Muscle of leg (tissue), 16 donors: Measurements from ENCODE around the gene DCDC1. TPM values are rescaled to one million over a fixed set of nuclear protein-coding genes. Genes with fewer than 3 reads are reported as not detected.

ENCODE experiments used
- DNase-seq: peaks from one replicate; pipeline ENCODE4 v3.0.0; 2013
- H3K27ac ChIP-seq: one replicate; pipeline ENCODE4 v1.5.1; 2013; ENCODE audit warnings: mild to moderate bottlenecking, low read length, control low read depth
- H3K27me3 ChIP-seq: one replicate; pipeline ENCODE4 v1.6.1; 2013; ENCODE audit warnings: low read length; ENCODE audit not compliant: control insufficient read depth, insufficient read depth
- H3K36me3 ChIP-seq: one replicate; pipeline ENCODE4 v1.6.1; 2013; ENCODE audit warnings: low read length; ENCODE audit not compliant: control insufficient read depth, insufficient read depth
- H3K4me1 ChIP-seq: one replicate; pipeline ENCODE4 v1.6.1; 2013; ENCODE audit warnings: low read length; ENCODE audit not compliant: control insufficient read depth, insufficient read depth
- H3K4me3 ChIP-seq: one replicate; pipeline ENCODE4 v1.5.1; 2013; ENCODE audit warnings: low read length, control low read depth
- H3K9me3 ChIP-seq: replicated peaks from 2 replicates; pipeline ENCODE4 v1.6.1; 2013; ENCODE audit warnings: low read depth, low read length; ENCODE audit not compliant: control insufficient read depth
- WGBS: methylation state at CpG from one replicate; pipeline ENCODE4 v1.1.5; 2013; ENCODE audit warnings: missing lambda C conversion rate; ENCODE audit not compliant: insufficient coverage; 5-methylcytosine and 5-hydroxymethylcytosine counted together
- long read RNA-seq, 11 donors: transcript quantifications; one replicate each; lab custom pipeline, GENCODE V29; 2026
- polyA plus RNA-seq, 8 donors: library from polyadenylated mRNA; unstranded; fragments of 120-200 nt; gene quantifications; one replicate each; pipeline versions ENCODE4 v1.2.1 to v1.2.3, GENCODE V29; 2013; ENCODE audit warnings: inconsistent platforms in 1 of 8, low replicate concordance in 1 of 8; ENCODE audit not compliant: insufficient read length in 8 of 8, insufficient read depth in 1 of 8
- total RNA-seq: library from RNA; stranded (reverse); fragments of 120-200 nt; gene quantifications from one replicate; pipeline ENCODE4 v1.2.4, GENCODE V29; 2013

Gene DCDC1, protein sequence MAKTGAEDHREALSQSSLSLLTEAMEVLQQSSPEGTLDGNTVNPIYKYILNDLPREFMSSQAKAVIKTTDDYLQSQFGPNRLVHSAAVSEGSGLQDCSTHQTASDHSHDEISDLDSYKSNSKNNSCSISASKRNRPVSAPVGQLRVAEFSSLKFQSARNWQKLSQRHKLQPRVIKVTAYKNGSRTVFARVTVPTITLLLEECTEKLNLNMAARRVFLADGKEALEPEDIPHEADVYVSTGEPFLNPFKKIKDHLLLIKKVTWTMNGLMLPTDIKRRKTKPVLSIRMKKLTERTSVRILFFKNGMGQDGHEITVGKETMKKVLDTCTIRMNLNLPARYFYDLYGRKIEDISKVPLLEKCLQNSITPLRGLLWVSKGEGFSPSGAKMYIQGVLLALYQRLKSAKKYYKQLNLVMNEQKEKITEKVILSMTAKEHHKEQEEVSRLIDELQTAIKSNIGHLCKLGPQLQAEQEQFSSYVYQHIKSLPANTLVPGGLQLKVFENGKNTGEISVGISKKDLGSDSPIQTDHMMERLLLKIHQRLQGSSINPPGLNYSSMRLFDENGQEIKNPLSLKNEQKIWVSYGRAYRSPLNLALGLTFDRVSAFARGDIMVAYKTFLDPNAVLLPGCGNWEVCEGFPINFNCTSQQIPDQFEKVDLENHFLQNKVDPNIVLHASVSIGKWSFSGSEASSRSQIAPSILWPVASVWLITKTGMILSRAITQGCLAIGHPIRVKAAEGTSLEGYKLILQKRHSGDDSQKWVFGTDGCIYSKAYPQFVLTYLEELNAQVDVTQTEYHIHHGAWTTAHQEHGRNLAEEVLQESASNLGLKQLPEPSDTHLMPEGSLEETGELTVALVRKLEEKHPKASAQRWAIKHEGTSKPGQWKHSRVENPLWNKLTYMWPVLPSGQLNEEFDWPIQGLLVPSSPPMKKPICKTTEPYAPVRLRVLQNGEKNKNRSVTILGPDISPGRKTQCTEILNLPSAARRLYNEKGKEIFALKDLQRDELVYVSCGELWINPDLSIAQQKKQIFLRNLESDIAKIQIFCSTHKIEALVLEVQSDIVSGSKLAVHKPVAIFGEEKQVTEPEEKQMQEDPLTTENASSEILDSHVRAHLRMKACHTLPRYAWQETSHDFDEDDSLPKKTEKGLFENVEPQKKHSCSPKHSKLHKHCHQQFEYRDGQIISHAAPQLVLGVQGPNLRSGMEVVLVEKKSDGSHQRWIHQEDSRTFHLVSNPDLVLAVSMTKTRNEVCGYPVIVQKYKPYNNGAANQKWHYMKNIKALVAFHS (N-terminal part only)
- total RNA-seq = 0.18 TPM
- polyA plus RNA-seq = under 1 TPM; 0.13 to 0.59 (median 0.27) TPM
- long read RNA-seq, donor 1 = 0 reads
- long read RNA-seq, donor 2 = 0 reads
- long read RNA-seq, donor 3 = 0 reads
- long read RNA-seq, donor 4 = 0 reads
- long read RNA-seq, donor 5 = 0 reads
- long read RNA-seq, donor 6 = 0 reads
- long read RNA-seq, donor 7 = 0 reads
- long read RNA-seq, donor 8 = 0 reads
- long read RNA-seq, donor 9 = 0 reads
- long read RNA-seq, donor 10 = 0 reads
- long read RNA-seq, donor 11 = 0 reads

DNA sequence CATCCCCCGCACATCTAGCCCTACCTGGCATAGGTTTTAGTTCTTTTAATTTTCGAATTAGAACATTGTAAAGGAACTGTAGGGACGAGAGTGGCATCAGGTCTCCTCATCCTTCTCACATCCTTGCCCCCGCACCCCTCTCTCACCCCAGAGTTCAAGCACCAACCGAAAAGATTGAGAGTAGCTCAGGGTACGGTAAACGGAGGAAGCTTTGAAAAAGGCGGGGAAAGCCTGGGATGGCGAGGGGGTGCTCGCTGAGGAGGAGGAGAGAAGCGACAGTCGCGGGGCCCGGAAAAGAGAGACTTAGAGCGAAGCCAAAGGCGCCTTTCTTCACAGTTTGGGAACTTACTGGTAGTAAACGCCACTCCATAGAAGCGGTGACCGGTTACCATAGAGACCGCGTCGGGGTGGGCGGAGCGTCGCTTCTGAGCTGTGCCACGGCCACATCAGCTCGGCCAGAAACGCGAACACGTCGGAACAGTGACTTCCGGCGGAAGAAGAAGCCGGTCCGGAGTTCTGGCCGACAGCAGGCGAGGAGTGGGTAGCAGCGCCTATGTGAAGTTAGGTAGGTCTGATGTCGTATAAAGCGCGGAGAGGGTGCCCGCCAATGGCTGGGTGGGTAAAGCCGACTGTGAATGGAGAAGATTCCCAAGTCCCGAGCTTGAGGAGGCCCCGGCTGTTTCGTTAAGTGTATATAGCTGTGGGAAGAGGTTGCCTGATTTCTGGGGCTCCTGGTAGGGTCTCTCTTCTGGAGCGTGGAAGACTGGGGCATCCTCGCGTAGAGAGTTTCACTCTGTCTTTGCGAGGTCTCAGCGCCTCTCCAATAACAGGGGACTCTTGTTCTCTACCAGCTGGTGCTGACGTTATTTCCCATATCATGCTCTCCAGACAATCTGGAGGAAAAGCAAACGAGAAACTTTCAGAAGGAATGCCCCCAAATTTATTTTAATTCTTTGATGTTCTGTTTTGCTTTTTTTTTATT is at the start of gene DCDC1, which contains the start of gene DNAJC24:
Gene DCDC1 (minus strand): TSS at position 392 of the 982 bp plus-strand sequence. CDS start 41,459 bp downstream, outside the sequence.
Gene DNAJC24 (plus strand): TSS at position 513 of the 982 bp plus-strand sequence. CDS start 889 bp downstream, outside the sequence.
- DNase-seq = peak; percentile 96
- Histone ChIP-seq H3K36me3 (no peaks in the 10 kb centered on the region), H3K27me3 (peaks cover 3% of the 10 kb centered on the region), H3K27ac (peak within 1 kb of the TSS; percentile 93), H3K4me3 (peak within 1 kb of the TSS; percentile 88), H3K9me3 (no peaks in the 10 kb centered on the region), H3K4me1 (peaks cover 5% of the 10 kb centered on the region)
- under 1% methylated on average over 41 of the region's 53 CpGs for WGBS

DNA sequence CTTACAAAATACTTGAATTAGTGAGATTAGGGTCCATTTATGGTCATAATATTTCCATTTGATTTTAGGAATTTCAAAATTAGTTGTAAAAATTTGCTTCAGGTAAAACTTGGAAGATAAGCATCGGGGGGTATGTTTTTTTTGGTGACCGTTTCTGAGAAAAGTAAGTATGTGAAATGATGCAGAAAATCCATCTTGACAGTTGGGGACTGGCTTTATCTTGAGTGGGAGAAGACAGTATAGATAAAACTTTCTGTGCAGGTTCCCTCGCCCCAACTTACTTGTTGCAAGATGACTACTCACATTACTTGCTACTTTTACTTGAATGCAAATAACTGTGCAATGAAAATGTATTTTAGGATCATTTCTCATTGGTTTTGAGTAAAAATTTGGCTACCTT is 49.6 kb upstream of the DCDC1 start:
- no peak overlapping the region for H3K4me3 ChIP-seq
- no peak for DNase-seq
- no peak overlapping the region for H3K27ac ChIP-seq
- H3K27me3 ChIP-seq = no peaks in the 10 kb centered on the region
- no peaks in the 10 kb centered on the region for H3K4me1 ChIP-seq
- H3K9me3 ChIP-seq = no peaks in the 10 kb centered on the region
- no peaks in the 10 kb centered on the region for H3K36me3 ChIP-seq
- WGBS = no CpG with 5 or more reads among the region's 3 CpGs

DNA sequence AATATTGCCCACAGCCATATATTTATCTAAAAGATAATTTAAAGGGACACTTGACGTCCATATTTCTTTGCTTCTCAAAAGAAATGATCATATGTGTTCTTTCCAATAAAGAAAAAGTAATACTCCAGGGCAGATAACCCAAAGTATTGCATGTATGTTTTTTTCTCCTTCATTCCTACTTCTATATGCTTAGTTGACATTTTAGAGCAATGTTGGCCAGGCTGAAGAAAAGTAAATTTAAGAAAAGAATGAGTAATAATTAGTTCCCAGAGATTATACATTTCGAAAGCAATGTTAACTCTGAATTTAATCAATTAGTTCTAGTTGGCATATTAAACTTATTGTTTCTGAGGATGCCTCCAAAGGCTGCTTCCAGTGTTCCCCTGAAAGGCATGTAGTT is 48.3 kb upstream of the DCDC1 start:
- no peak for DNase-seq
- no peaks in the 10 kb centered on the region for H3K4me1 ChIP-seq
- no peaks in the 10 kb centered on the region for H3K9me3 ChIP-seq
- H3K27me3 ChIP-seq = no peaks in the 10 kb centered on the region
- H3K4me3 ChIP-seq = no peak overlapping the region
- no peak overlapping the region for H3K27ac ChIP-seq
- WGBS = no CpG with 5 or more reads among the region's 2 CpGs
- no peaks in the 10 kb centered on the region for H3K36me3 ChIP-seq

DNA sequence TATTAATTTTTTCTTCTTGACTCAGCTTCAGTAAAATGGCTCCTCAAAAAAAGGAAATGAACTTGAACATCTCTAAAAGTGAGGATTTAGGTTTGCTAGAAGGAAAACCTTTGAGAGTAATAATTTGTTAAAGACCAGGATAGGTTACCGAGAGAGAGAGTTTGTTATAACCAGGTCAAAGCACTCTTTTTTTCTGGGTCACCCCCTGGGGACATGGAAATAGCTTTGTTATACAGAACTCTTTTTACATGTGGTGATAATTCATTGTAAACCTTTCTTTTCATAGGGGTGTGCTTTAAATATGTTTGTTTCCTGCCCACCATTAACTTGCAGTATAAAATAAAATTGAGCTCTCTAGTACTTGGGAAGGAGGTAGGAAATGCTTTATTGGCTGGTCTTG is 47.8 kb upstream of the DCDC1 start:
- H3K4me3 ChIP-seq = no peak overlapping the region
- H3K4me1 ChIP-seq = no peaks in the 10 kb centered on the region
- no peak for DNase-seq
- H3K27ac ChIP-seq = no peak overlapping the region
- H3K27me3 ChIP-seq = no peaks in the 10 kb centered on the region
- no peaks in the 10 kb centered on the region for H3K36me3 ChIP-seq
- no peaks in the 10 kb centered on the region for H3K9me3 ChIP-seq
- whole genome bisulfite sequencing = 50% methylated on average over 1 of the region's 1 CpG

DNA sequence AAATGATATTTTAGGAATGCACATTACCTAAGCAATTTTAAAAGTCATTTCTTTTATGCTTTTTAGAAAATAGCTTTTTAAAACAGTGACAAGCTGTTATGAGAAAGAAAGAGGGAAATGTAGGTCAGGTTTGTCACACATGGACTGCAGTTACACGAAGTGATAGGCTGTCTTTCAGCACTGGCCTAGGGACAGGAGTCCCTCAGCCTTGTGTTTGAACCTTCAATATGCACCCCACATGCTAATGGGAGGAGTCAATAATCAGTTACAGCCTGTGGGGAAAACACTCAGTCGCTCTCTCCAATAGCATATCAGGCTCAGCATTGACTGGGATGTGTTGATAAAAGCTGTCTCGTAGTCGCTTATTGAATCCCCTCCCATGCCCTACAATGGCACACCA is 45.9 kb upstream of the DCDC1 start:
- H3K9me3 ChIP-seq = no peaks in the 10 kb centered on the region
- H3K4me3 ChIP-seq = no peak overlapping the region
- no peaks in the 10 kb centered on the region for H3K27me3 ChIP-seq
- H3K36me3 ChIP-seq = no peaks in the 10 kb centered on the region
- no peak for DNase-seq
- no peaks in the 10 kb centered on the region for H3K4me1 ChIP-seq
- H3K27ac ChIP-seq = no peak overlapping the region
- no CpG with 5 or more reads among the region's 4 CpGs for WGBS

DNA sequence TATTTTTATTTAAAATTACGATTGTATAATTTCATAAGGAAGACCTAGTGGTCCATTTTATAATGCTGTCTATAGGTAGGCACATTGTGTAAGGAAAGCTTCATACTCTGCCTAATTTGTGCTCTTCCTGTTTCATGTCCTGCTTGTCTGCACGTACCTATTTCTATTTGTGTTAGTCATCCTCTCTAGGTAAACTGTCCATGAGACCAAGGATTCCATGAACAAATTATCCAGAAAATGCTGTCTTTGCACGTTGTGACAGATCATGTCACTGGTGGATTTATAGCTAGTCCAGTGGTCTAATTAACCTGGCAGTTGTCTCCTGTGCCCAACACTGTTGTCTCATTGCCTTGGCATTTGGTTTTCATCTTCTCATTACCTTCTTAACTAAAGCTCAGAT is 44.8 kb upstream of the DCDC1 start:
- no peaks in the 10 kb centered on the region for H3K36me3 ChIP-seq
- H3K27ac ChIP-seq = no peak overlapping the region
- H3K9me3 ChIP-seq = no peaks in the 10 kb centered on the region
- no peaks in the 10 kb centered on the region for H3K27me3 ChIP-seq
- no CpG with 5 or more reads among the region's 3 CpGs for WGBS
- H3K4me1 ChIP-seq = no peaks in the 10 kb centered on the region
- DNase-seq = no peak
- H3K4me3 ChIP-seq = no peak overlapping the region

DNA sequence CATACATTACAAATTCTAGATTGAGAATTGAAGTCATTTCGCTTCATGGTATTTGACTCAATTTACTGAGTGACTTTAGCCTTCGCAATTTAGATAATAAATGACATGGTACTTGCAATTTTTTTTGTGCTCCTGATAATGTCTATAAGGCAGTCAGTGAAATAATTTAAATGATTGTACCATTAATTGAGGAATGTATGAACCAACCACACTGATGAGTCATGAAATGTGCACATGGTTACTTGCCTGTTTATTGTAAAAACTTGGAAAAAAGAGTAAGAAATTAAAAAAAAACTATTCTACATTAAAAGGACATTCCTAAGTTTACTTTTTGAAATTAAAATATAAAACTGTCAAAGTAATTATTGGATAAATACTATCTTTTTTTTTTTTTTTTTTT is 43.4 kb upstream of the DCDC1 start:
- no peaks in the 10 kb centered on the region for H3K36me3 ChIP-seq
- H3K27me3 ChIP-seq = no peaks in the 10 kb centered on the region
- no peak overlapping the region for H3K27ac ChIP-seq
- no peaks in the 10 kb centered on the region for H3K4me1 ChIP-seq
- H3K4me3 ChIP-seq = no peak overlapping the region
- WGBS = no CpG with 5 or more reads among the region's 2 CpGs
- no peaks in the 10 kb centered on the region for H3K9me3 ChIP-seq
- no peak for DNase-seq

DNA sequence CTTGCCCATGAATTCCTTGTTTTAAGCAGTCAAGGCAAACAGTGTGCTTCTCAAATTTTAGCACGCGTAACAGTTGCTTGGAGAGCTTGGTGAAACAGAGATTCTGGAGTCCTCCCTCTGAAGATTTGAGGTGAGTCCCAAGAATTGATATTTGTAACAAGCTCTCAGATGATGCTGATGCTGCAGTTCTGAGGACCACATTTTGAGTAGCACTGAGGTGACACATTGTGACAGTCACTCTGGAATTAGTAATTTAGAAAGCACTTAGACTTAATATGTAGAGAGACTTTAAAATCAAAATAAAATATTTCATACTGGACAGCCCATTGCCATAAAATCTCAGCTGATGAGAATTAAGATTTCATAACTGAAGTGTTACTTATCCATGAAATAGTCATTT is 38.7 kb upstream of the DCDC1 start:
- no CpG with 5 or more reads among the region's 2 CpGs for WGBS
- no peak for DNase-seq
- H3K27me3 ChIP-seq = no peaks in the 10 kb centered on the region
- H3K4me1 ChIP-seq = no peaks in the 10 kb centered on the region
- no peaks in the 10 kb centered on the region for H3K9me3 ChIP-seq
- H3K4me3 ChIP-seq = no peak overlapping the region
- H3K27ac ChIP-seq = no peak overlapping the region
- no peaks in the 10 kb centered on the region for H3K36me3 ChIP-seq

DNA sequence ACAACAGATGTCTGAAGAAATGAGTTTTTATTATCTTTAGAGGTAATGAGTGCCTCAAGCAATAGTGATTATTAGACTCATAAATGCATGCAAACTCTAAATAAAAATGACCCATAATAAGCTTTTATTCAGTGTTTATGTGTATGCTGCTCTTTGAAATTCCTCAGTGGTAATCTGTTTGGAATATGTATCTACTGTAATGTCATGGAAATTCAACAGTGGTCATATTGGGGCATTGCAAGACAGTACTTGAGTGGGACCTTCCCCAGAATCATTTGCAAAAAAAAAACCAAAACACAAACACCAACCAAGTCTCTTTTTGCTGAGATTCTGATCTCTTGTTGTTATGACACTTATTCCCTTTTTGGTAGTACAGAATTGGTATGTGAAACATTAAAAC is 35.1 kb upstream of the DCDC1 start:
- Histone ChIP-seq H3K27ac (no peak overlapping the region), H3K4me1 (no peaks in the 10 kb centered on the region), H3K27me3 (no peaks in the 10 kb centered on the region), H3K9me3 (no peaks in the 10 kb centered on the region), H3K4me3 (no peak overlapping the region), H3K36me3 (no peaks in the 10 kb centered on the region)
- no peak for DNase-seq
